Frontal cortex (tissue), 4 donors: Measurements from ENCODE around the gene CUEDC2. TPM values are rescaled to one million over a fixed set of nuclear protein-coding genes. Genes with fewer than 3 reads are reported as not detected.

ENCODE experiments used
- DNase-seq, 2 donors: peaks; one replicate each; pipeline ENCODE4 v3.0.0; 2012; ENCODE audit warnings: low spot score in 2 of 2
- FAIRE-seq: peaks from 2 replicates; lab custom pipeline; 2012; peaks lifted over from hg19 to GRCh38; lab: Jason Lieb, UNC
- total RNA-seq: library from RNA; depleted of rRNA; stranded (reverse); fragments of >200 nt; gene quantifications from one replicate; pipeline ENCODE4 v1.2.3, GENCODE V29; 2014
- donor health status: control.
- donor health status: control.
- donor health status: control.

CUEDC2 gene
- total RNA-seq, 1 donor from 2014 or later, result 53.0 TPM

GRCh38 chr10:102400598-102401341 is 31.6 kb downstream of the CUEDC2 start:
- DNase-seq (peak in 1 of 2 donors; percentile 31), FAIRE-seq (no peak)

- no peak for FAIRE-seq
- peak in 1 of 2 donors; percentile 26 for DNase-seq
These were observed 32.3 kb downstream of the CUEDC2 start for GRCh38 chr10:102400076-102400475.

GRCh38 chr10:102399217-102400021 is 33.0 kb downstream of the CUEDC2 start:
- peak; percentile 91 to 93 for DNase-seq
- no peak for FAIRE-seq

GRCh38 chr10:102398172-102399020 is 34.0 kb downstream of the CUEDC2 start:
- DNase-seq, result peak in 1 of 2 donors; percentile 22
- FAIRE-seq, result no peak

GRCh38 chr10:102397222-102398171 is 34.9 kb downstream of the CUEDC2 start:
- FAIRE-seq (no peak), DNase-seq (peak in 1 of 2 donors; percentile 29)

- no peak for FAIRE-seq
- no peak for DNase-seq
These were observed 35.6 kb downstream of the CUEDC2 start for GRCh38 chr10:102396730-102397151.

GRCh38 chr10:102396317-102396650 is 36.1 kb downstream of the CUEDC2 start:
- no peak for FAIRE-seq
- no peak for DNase-seq

GRCh38 chr10:102395400-102396316 is 36.7 kb downstream of the CUEDC2 start, which contains the start of gene NFKB2:
Gene NFKB2, plus strand, starts transcription at chr10:102395705. Its CDS starts 255 bp downstream, at chr10:102395960.
- peak; percentile 90 to 93 for DNase-seq
- FAIRE-seq, result no peak

GRCh38 chr10:102394801-102395399 is 37.5 kb downstream of the CUEDC2 start:
- DNase-seq (peak in 1 of 2 donors; percentile 40), FAIRE-seq (no peak)

- DNase-seq (peak; percentile 86 to 90), FAIRE-seq (no peak)
These were observed 38.1 kb downstream of the CUEDC2 start for GRCh38 chr10:102394079-102394800.

GRCh38 chr10:102393411-102394078 is 38.8 kb downstream of the CUEDC2 start:
- DNase-seq (no peak), FAIRE-seq (no peak)

GRCh38 chr10:102392306-102392705 is 40.1 kb downstream of the CUEDC2 start:
- no peak for DNase-seq
- no peak for FAIRE-seq

- DNase-seq (no peak), FAIRE-seq (no peak)
These were observed 42.5 kb downstream of the CUEDC2 start for GRCh38 chr10:102389894-102390293.

GRCh38 chr10:102384606-102385429 is 47.6 kb downstream of the CUEDC2 start:
- DNase-seq, result no peak
- no peak for FAIRE-seq

GRCh38 chr10:102384053-102384452 is 48.3 kb downstream of the CUEDC2 start:
- DNase-seq (no peak), FAIRE-seq (no peak)

GRCh38 chr10:102382871-102383270 is 49.5 kb downstream of the CUEDC2 start:
- FAIRE-seq, result no peak
- no peak for DNase-seq
